HFF-Myc (cell line): ENCODE data around the gene CSNK2A1.

Experiments used
- DNase-seq: peaks from one replicate; pipeline ENCODE4 v3.0.0-alpha.2; 2011; ENCODE audit warnings: low read depth; ENCODE audit errors: extremely low read depth
- H3K4me3 ChIP-seq: replicated peaks from 2 replicates; pipeline ENCODE4 v1.5.1; 2011; ENCODE audit warnings: low read depth, mild to moderate bottlenecking, control low read depth, low read length
- TF ChIP-seq, protein P1 (sequence below): IDR thresholded peaks from 2 replicates; pipeline ENCODE4 v1.5.1; 2012; ENCODE audit warnings: mild to moderate bottlenecking, low read depth, low read length, control low read depth; ENCODE audit errors: missing control alignments

Gene CSNK2A1

DNA sequence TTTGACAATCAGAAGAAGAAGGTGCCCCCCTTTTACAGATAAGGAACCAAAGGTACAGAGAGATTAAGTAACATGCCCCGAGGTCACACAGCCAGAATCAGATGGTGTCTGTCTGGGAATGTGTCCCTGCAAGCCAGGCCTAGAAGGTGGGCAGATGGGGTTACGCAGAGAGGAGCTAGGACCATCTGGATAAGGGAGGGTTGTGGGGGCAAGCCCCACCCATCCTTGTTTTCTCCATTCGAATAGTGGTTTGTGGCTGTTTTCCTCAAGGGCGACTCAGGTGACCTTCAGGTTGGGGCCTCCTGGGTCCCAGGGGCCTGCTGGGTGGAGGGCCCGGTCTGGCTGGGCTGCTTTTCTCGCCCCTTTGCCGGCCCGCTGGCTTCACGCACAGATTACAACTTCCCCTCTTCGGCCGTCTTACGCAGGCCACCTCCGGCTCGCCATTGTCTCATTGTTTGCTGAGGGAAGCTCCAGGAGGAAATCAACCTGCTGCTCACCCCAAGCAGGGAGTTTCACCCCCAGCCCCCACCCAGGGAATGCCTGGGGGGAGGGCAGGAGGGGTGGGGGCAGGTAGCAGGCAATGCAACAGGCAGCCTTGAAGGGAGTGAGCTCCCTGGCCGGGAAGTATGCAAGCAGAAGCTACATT lies 30.8 kb upstream of the CSNK2A1 start:
- TF ChIP-seq, protein P1, sequence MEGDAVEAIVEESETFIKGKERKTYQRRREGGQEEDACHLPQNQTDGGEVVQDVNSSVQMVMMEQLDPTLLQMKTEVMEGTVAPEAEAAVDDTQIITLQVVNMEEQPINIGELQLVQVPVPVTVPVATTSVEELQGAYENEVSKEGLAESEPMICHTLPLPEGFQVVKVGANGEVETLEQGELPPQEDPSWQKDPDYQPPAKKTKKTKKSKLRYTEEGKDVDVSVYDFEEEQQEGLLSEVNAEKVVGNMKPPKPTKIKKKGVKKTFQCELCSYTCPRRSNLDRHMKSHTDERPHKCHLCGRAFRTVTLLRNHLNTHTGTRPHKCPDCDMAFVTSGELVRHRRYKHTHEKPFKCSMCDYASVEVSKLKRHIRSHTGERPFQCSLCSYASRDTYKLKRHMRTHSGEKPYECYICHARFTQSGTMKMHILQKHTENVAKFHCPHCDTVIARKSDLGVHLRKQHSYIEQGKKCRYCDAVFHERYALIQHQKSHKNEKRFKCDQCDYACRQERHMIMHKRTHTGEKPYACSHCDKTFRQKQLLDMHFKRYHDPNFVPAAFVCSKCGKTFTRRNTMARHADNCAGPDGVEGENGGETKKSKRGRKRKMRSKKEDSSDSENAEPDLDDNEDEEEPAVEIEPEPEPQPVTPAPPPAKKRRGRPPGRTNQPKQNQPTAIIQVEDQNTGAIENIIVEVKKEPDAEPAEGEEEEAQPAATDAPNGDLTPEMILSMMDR, result no peak
- no peak for DNase-seq
- H3K4me3 ChIP-seq, result no peak overlapping the region

DNA sequence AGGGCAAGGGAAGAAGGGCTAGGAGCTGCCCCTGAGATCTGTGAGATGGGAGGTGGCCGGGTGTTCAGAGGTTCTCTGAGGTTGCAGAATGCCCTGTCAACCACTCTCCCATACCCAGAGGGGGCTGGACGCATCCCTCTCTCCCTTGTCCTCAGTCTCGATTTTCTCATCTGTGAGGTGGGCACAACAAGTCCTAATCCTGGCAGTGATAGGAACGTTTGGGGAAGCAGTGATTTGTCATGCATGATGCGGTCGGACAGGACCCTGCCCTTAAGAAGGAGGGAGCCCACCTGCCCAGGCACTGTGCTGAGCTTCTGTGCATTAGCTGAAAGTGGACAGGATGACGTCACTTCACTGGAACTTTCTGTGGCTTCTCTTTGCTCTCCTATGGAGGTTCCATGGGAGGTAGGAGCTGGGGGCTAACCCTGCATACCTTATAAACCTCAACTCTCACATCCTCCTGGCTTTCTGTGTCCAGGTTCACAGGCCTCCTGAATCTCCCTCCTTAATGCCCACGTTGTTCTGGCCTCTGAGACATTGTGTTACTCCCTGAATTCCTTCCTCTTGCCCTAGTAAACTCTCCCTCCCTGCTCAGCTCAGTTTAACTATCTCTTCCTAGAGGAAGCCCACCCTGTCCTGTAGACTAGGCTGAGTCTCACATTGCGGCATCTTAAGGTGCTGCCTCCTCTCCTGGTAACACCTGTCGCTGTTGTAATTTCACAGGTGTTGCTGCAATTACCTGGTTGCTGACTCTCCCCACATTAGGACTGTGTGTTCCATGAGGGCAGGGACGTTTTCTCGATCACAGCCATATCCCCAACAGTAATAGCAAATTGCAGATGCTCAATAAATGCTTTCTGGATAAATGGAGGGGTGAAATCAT lies 30.1 kb upstream of the CSNK2A1 start:
- TF ChIP-seq, protein P1, result no peak
- no peak overlapping the region for H3K4me3 ChIP-seq
- DNase-seq, result no peak

DNA sequence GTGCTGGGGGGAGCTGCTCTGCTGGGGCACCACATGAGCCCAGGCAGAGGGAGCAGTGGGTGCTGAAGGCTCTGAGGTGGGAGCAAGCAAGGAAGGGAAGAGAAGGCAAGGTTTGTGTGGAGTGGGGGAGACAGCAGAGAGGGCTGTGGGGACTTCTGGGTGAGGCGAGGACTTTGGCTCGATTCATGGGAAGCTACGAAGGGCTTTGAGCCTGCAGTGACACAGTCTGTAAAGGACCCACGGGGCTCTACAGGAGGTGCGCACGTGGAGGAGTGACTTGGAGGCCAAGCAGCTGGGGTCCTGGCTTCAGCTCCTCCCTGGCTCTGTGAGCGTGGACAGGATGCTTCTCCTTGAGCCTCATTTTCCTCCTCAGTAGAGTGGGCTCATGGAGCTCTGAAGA lies 29.1 kb upstream of the CSNK2A1 start:
- TF ChIP-seq, protein P1, result no peak
- no peak for DNase-seq
- H3K4me3 ChIP-seq, result no peak overlapping the region

DNA sequence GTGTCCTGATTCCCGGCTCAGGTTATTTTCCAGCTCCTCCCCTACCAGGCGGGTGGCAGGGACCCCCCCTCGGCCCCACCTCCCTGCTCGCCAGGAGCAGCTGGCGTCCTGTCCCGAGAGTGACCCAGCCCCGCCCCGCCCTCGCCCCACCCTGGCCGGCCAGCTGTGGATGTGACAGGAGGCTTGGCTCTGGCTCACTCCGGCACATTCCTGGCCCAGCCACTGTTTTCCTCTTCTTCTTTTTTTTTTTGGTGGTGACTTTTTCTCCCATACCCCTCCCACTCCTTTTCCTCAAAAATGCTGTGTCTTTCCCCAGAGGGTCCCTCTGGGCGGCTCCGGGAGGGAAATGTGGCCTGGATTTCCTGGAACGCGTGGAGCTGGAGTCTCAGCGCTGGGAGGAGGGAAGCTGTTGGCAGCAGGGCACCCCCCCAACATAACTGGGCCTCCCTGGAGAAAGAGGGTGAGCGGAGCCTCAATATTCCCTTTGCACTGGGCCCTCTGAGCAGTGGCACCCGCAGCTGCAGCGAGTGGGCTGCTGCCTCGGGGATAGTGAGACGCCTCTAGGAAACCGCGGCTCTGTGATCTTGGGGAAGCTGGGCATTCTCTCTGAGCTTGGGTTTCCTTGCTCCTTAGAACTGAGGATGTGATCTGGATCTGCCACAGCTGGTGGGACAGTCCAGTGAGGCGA lies 28.3 kb upstream of the CSNK2A1 start:
- no peak for DNase-seq
- TF ChIP-seq, protein P1, result no peak
- H3K4me3 ChIP-seq, result no peak overlapping the region

DNA sequence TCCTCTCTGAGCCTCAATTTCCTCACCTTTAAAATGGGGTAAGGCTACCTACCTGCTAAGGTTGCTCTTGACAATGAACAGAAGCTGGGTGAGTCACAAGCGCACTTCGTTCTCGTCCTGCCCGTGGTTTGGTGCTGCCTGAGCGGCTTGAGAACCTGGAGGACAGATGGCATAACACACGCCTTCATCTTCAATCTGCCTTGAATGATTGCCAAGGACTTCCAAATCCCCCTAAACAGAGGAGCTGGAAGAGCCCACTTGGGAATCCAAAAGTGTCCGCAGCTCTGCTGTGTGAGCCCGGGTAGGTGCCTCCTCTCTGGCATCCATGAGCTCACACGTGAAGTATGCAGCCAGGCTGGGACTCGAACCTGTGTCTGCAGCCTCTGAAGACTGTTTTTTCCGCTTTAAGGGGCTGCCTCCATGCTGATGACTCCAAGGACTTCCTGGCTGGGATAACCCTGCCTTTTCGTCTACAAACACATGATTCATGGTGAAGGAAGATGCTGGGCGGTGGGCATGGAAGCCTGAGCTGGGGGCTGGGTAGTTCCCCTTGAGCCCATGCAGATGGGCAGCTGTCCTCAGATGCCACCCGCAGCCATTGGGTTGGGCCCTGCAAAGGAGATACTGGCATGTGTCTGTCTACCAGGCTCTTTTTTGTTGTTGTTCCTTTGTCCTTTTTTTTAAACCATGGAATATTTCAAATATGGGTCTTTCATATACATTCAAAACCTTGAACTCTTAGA lies 25.3 kb upstream of the CSNK2A1 start:
- TF ChIP-seq, protein P1, result no peak
- no peak for DNase-seq
- no peak overlapping the region for H3K4me3 ChIP-seq

DNA sequence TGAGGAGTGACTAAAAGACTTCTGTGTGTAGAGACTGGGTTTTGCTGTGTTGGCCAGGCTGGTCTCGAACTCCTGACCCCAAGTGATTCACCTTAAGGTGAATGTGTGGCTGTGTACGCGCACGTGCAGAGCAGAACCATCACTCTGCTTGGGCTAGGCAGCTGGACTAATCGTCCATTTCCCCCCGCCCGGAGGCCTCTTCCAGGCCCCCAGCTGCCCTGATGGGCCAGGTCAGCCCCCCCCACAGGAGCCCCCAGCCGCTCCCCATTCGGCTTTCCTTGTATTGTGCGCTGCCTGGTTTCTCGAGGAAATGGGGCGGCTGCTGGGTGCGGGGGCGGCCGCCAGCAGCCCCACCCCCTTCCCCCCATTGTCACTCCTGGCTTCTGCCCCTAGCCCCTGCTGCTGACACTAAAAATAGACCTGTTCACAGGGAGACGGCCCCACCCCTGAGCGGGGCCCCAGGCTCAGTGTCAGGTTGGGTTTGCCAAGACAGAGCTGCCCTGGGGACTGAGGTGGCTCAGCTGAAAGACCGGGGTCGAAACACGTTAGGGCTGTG lies 24.6 kb upstream of the CSNK2A1 start:
- no peak for DNase-seq
- H3K4me3 ChIP-seq, result no peak overlapping the region
- TF ChIP-seq, protein P1, result no peak
